ENCODE results near the gene ANKRD6.

Gene ANKRD6

GRCh38 chr6:89582669-89583325, 149.8 kb downstream of the ANKRD6 start:
- no peak overlapping the region for H2BK5ac ChIP-seq (ENCODE audit: low read length)
- DNase-seq (ENCODE audit: low spot score): no peak
- H3K14ac ChIP-seq (ENCODE audit: low read length): no peak overlapping the region
- H3K9me3 ChIP-seq (replicated peaks in 1 of 2; ENCODE audit: control insufficient read depth in 2 of 2, insufficient read depth in 1 of 2, low read depth in 1 of 2, low read length in 2 of 2): no peaks in the 10 kb centered on the region
- peaks cover 0 to 12% of the 10 kb centered on the region in 2 donors for H3K4me1 ChIP-seq (ENCODE audit: control insufficient read depth in 2 of 2, insufficient read depth in 1 of 2, low read depth in 1 of 2, low read length in 2 of 2)
- no peak overlapping the region for H3K4me2 ChIP-seq (ENCODE audit: insufficient read depth, low read length, poor library complexity, severe bottlenecking)
- no CpG with 5 or more reads among the region's 4 CpGs for WGBS, 2 donors (ENCODE audit: extremely low coverage in 2 of 2, insufficient read length in 2 of 2, insufficient replicate concordance in 1 of 2)
- H2BK120ac ChIP-seq (ENCODE audit: low read depth, low read length): no peak overlapping the region
- no peaks in the 10 kb centered on the region for H3K79me1 ChIP-seq (ENCODE audit: low read depth, low read length)
- H3K4ac ChIP-seq (ENCODE audit: low read length): no peak overlapping the region
- no peak overlapping the region for H4K8ac ChIP-seq (ENCODE audit: low read depth, low read length)
- no peak overlapping the region for H3K18ac ChIP-seq (ENCODE audit: low read length)
- no peak overlapping the region for H2BK12ac ChIP-seq (ENCODE audit: low read length)
- no peaks in the 10 kb centered on the region for H3K27me3 ChIP-seq (ENCODE audit: control insufficient read depth in 3 of 3, insufficient read depth in 3 of 3, low read depth in 1 of 3, low read length in 3 of 3)
- H4K91ac ChIP-seq (ENCODE audit: low read depth, low read length, poor library complexity): no peak overlapping the region
- no peak overlapping the region for H2AK5ac ChIP-seq (ENCODE audit: low read depth, low read length)
- H3K27ac ChIP-seq (replicated peaks; ENCODE audit: low read length): no peak overlapping the region
- H2AFZ ChIP-seq (ENCODE audit: low read length): no peak overlapping the region
- H3K4me3 ChIP-seq (ENCODE audit: low read length in 2 of 2): no peak overlapping the region
- no peak overlapping the region for H3K23ac ChIP-seq (ENCODE audit: low read depth, low read length, poor library complexity)
- H2BK15ac ChIP-seq (ENCODE audit: low read length): no peak overlapping the region
- no peaks in the 10 kb centered on the region for H3K36me3 ChIP-seq (replicated peaks in 1 of 2; ENCODE audit: control insufficient read depth in 2 of 2, insufficient read depth in 2 of 2, low read length in 2 of 2)
- no peak overlapping the region for H3K9ac ChIP-seq (ENCODE audit: low read depth, low read length, poor library complexity)

GRCh38 chr6:89583559-89583958, 150.6 kb downstream of the ANKRD6 start:
- Histone ChIP-seq H3K4me1 (ENCODE audit: control insufficient read depth in 2 of 2, insufficient read depth in 1 of 2, low read depth in 1 of 2, low read length in 2 of 2) (peaks cover 0 to 12% of the 10 kb centered on the region in 2 donors), H3K9me3 (replicated peaks in 1 of 2; ENCODE audit: control insufficient read depth in 2 of 2, insufficient read depth in 1 of 2, low read depth in 1 of 2, low read length in 2 of 2) (no peaks in the 10 kb centered on the region), H3K27ac (replicated peaks; ENCODE audit: low read length) (no peak overlapping the region), H3K4me3 (ENCODE audit: low read length in 2 of 2) (no peak overlapping the region), H2AK5ac (ENCODE audit: low read depth, low read length) (no peak overlapping the region), H2BK5ac (ENCODE audit: low read length) (no peak overlapping the region), H2BK120ac (ENCODE audit: low read depth, low read length) (no peak overlapping the region), H4K91ac (ENCODE audit: low read depth, low read length, poor library complexity) (no peak overlapping the region), H3K23ac (ENCODE audit: low read depth, low read length, poor library complexity) (no peak overlapping the region), H3K18ac (ENCODE audit: low read length) (no peak overlapping the region), H2BK12ac (ENCODE audit: low read length) (no peak overlapping the region), H2AFZ (ENCODE audit: low read length) (no peak overlapping the region), H3K14ac (ENCODE audit: low read length) (no peak overlapping the region), H3K79me1 (ENCODE audit: low read depth, low read length) (no peaks in the 10 kb centered on the region), H2BK15ac (ENCODE audit: low read length) (no peak overlapping the region), H3K4ac (ENCODE audit: low read length) (no peak overlapping the region), H3K4me2 (ENCODE audit: insufficient read depth, low read length, poor library complexity, severe bottlenecking) (no peak overlapping the region), H3K36me3 (replicated peaks in 1 of 2; ENCODE audit: control insufficient read depth in 2 of 2, insufficient read depth in 2 of 2, low read length in 2 of 2) (no peaks in the 10 kb centered on the region), H3K27me3 (ENCODE audit: control insufficient read depth in 3 of 3, insufficient read depth in 3 of 3, low read depth in 1 of 3, low read length in 3 of 3) (no peaks in the 10 kb centered on the region), H4K8ac (ENCODE audit: low read depth, low read length) (no peak overlapping the region), H3K9ac (ENCODE audit: low read depth, low read length, poor library complexity) (no peak overlapping the region)
- WGBS, 2 donors (ENCODE audit: extremely low coverage in 2 of 2, insufficient read length in 2 of 2, insufficient replicate concordance in 1 of 2): no CpG with 5 or more reads among the region's 2 CpGs
- no peak for DNase-seq (ENCODE audit: low spot score)

GRCh38 chr6:89584539-89584938, 151.6 kb downstream of the ANKRD6 start:
- Histone ChIP-seq H3K9ac (ENCODE audit: low read depth, low read length, poor library complexity) (no peak overlapping the region), H3K27ac (replicated peaks; ENCODE audit: low read length) (no peak overlapping the region), H3K4me1 (ENCODE audit: control insufficient read depth in 2 of 2, insufficient read depth in 1 of 2, low read depth in 1 of 2, low read length in 2 of 2) (peaks cover 0 to 17% of the 10 kb centered on the region in 2 donors), H3K4me3 (ENCODE audit: low read length in 2 of 2) (no peak overlapping the region), H2AFZ (ENCODE audit: low read length) (no peak overlapping the region), H3K36me3 (replicated peaks in 1 of 2; ENCODE audit: control insufficient read depth in 2 of 2, insufficient read depth in 2 of 2, low read length in 2 of 2) (no peaks in the 10 kb centered on the region), H3K9me3 (replicated peaks in 1 of 2; ENCODE audit: control insufficient read depth in 2 of 2, insufficient read depth in 1 of 2, low read depth in 1 of 2, low read length in 2 of 2) (no peaks in the 10 kb centered on the region), H3K4ac (ENCODE audit: low read length) (no peak overlapping the region), H2BK5ac (ENCODE audit: low read length) (no peak overlapping the region), H3K18ac (ENCODE audit: low read length) (no peak overlapping the region), H3K4me2 (ENCODE audit: insufficient read depth, low read length, poor library complexity, severe bottlenecking) (no peak overlapping the region), H2AK5ac (ENCODE audit: low read depth, low read length) (no peak overlapping the region), H2BK12ac (ENCODE audit: low read length) (no peak overlapping the region), H2BK120ac (ENCODE audit: low read depth, low read length) (no peak overlapping the region), H3K14ac (ENCODE audit: low read length) (no peak overlapping the region), H3K27me3 (ENCODE audit: control insufficient read depth in 3 of 3, insufficient read depth in 3 of 3, low read depth in 1 of 3, low read length in 3 of 3) (no peaks in the 10 kb centered on the region), H3K23ac (ENCODE audit: low read depth, low read length, poor library complexity) (no peak overlapping the region), H4K91ac (ENCODE audit: low read depth, low read length, poor library complexity) (no peak overlapping the region), H3K79me1 (ENCODE audit: low read depth, low read length) (no peaks in the 10 kb centered on the region), H4K8ac (ENCODE audit: low read depth, low read length) (no peak overlapping the region), H2BK15ac (ENCODE audit: low read length) (no peak overlapping the region)
- no CpG with 5 or more reads among the region's 3 CpGs for WGBS, 2 donors (ENCODE audit: extremely low coverage in 2 of 2, insufficient read length in 2 of 2, insufficient replicate concordance in 1 of 2)
- DNase-seq (ENCODE audit: low spot score): no peak

GRCh38 chr6:89585154-89585553, 152.2 kb downstream of the ANKRD6 start:
- Histone ChIP-seq H2BK120ac (ENCODE audit: low read depth, low read length) (no peak overlapping the region), H3K36me3 (replicated peaks in 1 of 2; ENCODE audit: control insufficient read depth in 2 of 2, insufficient read depth in 2 of 2, low read length in 2 of 2) (no peaks in the 10 kb centered on the region), H3K27me3 (ENCODE audit: control insufficient read depth in 3 of 3, insufficient read depth in 3 of 3, low read depth in 1 of 3, low read length in 3 of 3) (no peaks in the 10 kb centered on the region), H3K23ac (ENCODE audit: low read depth, low read length, poor library complexity) (no peak overlapping the region), H2BK5ac (ENCODE audit: low read length) (no peak overlapping the region), H4K91ac (ENCODE audit: low read depth, low read length, poor library complexity) (no peak overlapping the region), H3K4me2 (ENCODE audit: insufficient read depth, low read length, poor library complexity, severe bottlenecking) (no peak overlapping the region), H3K4me3 (ENCODE audit: low read length in 2 of 2) (no peak overlapping the region), H2BK15ac (ENCODE audit: low read length) (no peak overlapping the region), H3K18ac (ENCODE audit: low read length) (no peak overlapping the region), H3K27ac (replicated peaks; ENCODE audit: low read length) (no peak overlapping the region), H2BK12ac (ENCODE audit: low read length) (no peak overlapping the region), H3K79me1 (ENCODE audit: low read depth, low read length) (no peaks in the 10 kb centered on the region), H3K9ac (ENCODE audit: low read depth, low read length, poor library complexity) (no peak overlapping the region), H3K9me3 (replicated peaks in 1 of 2; ENCODE audit: control insufficient read depth in 2 of 2, insufficient read depth in 1 of 2, low read depth in 1 of 2, low read length in 2 of 2) (no peaks in the 10 kb centered on the region), H2AK5ac (ENCODE audit: low read depth, low read length) (no peak overlapping the region), H2AFZ (ENCODE audit: low read length) (no peak overlapping the region), H3K4me1 (ENCODE audit: control insufficient read depth in 2 of 2, insufficient read depth in 1 of 2, low read depth in 1 of 2, low read length in 2 of 2) (peaks cover 2 to 20% of the 10 kb centered on the region in 2 donors), H3K14ac (ENCODE audit: low read length) (no peak overlapping the region), H4K8ac (ENCODE audit: low read depth, low read length) (no peak overlapping the region), H3K4ac (ENCODE audit: low read length) (no peak overlapping the region)
- DNase-seq (ENCODE audit: low spot score): no peak
- WGBS, 2 donors (ENCODE audit: extremely low coverage in 2 of 2, insufficient read length in 2 of 2, insufficient replicate concordance in 1 of 2): no CpG with 5 or more reads among the region's 1 CpG
